SK-N-SH treated with all-trans-retinoic acid at 6 μM for 48 hours (cell line): Measurements from ENCODE around the gene ACKR3.

ENCODE experiments used
- ATAC-seq: fragments of 200-7000 bp; cut with Tn5 transposase; 3 replicates; pipeline ENCODE4 v1.9.1; 2020; ENCODE audit warnings: mild to moderate bottlenecking, moderate library complexity
- ARNTL ChIP-seq: fragments of 450-650 bp; formaldehyde crosslinking; IDR thresholded peaks from 2 replicates; pipeline ENCODE4 v1.5.0; 2020; ENCODE audit warnings: low read depth, mild to moderate bottlenecking, moderate library complexity, borderline replicate concordance
- BACH2 ChIP-seq: fragments of 250-450 bp; sonication (Bioruptor Pico); IDR thresholded peaks from 2 replicates; pipeline ENCODE4 v1.9.0; 2021; ENCODE audit warnings: mild to moderate bottlenecking, borderline replicate concordance
- CSDC2 ChIP-seq: fragments of 250-450 bp; sonication (Bioruptor Pico); IDR thresholded peaks from 2 replicates; pipeline ENCODE4 v1.5.0; 2020; ENCODE audit warnings: mild to moderate bottlenecking, moderate library complexity
- CSRNP3 ChIP-seq: fragments of 250-450 bp; sonication (Bioruptor Pico); IDR thresholded peaks from 2 replicates; pipeline ENCODE4 v1.5.1; 2021; ENCODE audit warnings: mild to moderate bottlenecking, moderate library complexity
- ESRRG ChIP-seq: fragments of 250-450 bp; sonication (Bioruptor Pico); IDR thresholded peaks from 2 replicates; pipeline ENCODE4 v1.6.1; 2021; ENCODE audit warnings: mild to moderate bottlenecking
- ISL1 ChIP-seq: fragments of 250-450 bp; sonication (Bioruptor Pico); IDR thresholded peaks from 2 replicates; pipeline ENCODE4 v2.1.2; 2022; ENCODE audit warnings: mild to moderate bottlenecking, moderate library complexity
- PATZ1 ChIP-seq: fragments of 250-450 bp; sonication (Bioruptor Pico); IDR thresholded peaks from 2 replicates; pipeline ENCODE4 v1.8.0; 2020; ENCODE audit warnings: mild to moderate bottlenecking, moderate library complexity, borderline replicate concordance
- POU6F1 ChIP-seq: fragments of 250-450 bp; sonication (Bioruptor Pico); IDR thresholded peaks from 2 replicates; pipeline ENCODE4 v1.8.0; 2021; ENCODE audit warnings: low read depth, mild to moderate bottlenecking, moderate library complexity, borderline replicate concordance
- PPARA ChIP-seq: fragments of 250-450 bp; sonication (Bioruptor Pico); IDR thresholded peaks from 2 replicates; pipeline ENCODE4 v1.5.0; 2020; ENCODE audit warnings: mild to moderate bottlenecking, borderline replicate concordance
- RARB ChIP-seq: fragments of 250-450 bp; sonication (Bioruptor Pico); IDR thresholded peaks from 2 replicates; pipeline ENCODE4 v1.8.0; 2021; ENCODE audit warnings: mild to moderate bottlenecking, moderate library complexity
- TCF4 ChIP-seq: fragments of 250-450 bp; sonication (Bioruptor Pico); IDR thresholded peaks from 2 replicates; pipeline ENCODE4 v1.8.0; 2021; ENCODE audit warnings: mild to moderate bottlenecking, moderate library complexity, borderline replicate concordance
- TOX ChIP-seq: fragments of 250-450 bp; sonication (Bioruptor Pico); IDR thresholded peaks from 2 replicates; pipeline ENCODE4 v1.8.0; 2021; ENCODE audit warnings: mild to moderate bottlenecking, moderate library complexity, borderline replicate concordance
- TSHZ2 ChIP-seq: fragments of 250-450 bp; sonication (Bioruptor Pico); IDR thresholded peaks from 2 replicates; pipeline ENCODE4 v1.5.0; 2020; ENCODE audit warnings: mild to moderate bottlenecking, moderate library complexity
- ZC3H10 ChIP-seq: fragments of 250-450 bp; sonication (Bioruptor Pico); IDR thresholded peaks from 2 replicates; pipeline ENCODE4 v1.5.1; 2021; ENCODE audit warnings: mild to moderate bottlenecking, moderate library complexity
- ZFP3 ChIP-seq: fragments of 250-450 bp; sonication (Bioruptor Pico); IDR thresholded peaks from 2 replicates; pipeline ENCODE4 v1.5.0; 2020; ENCODE audit warnings: mild to moderate bottlenecking, moderate library complexity
- ZFP30 ChIP-seq: fragments of 450-650 bp; formaldehyde crosslinking; IDR thresholded peaks from 2 replicates; pipeline ENCODE4 v1.5.0; 2022; ENCODE audit warnings: mild to moderate bottlenecking, moderate library complexity
- ZNF565 ChIP-seq: fragments of 450-650 bp; formaldehyde crosslinking; conservative IDR thresholded peaks from 2 replicates; pipeline ENCODE4 v1.5.0; 2020; ENCODE audit warnings: low read depth, mild to moderate bottlenecking, moderate library complexity
- ZNF70 ChIP-seq: fragments of 450-650 bp; formaldehyde crosslinking; IDR thresholded peaks from 2 replicates; pipeline ENCODE4 v1.5.0; 2020; ENCODE audit warnings: mild to moderate bottlenecking, moderate library complexity
- ZNF8 ChIP-seq: fragments of 450-650 bp; formaldehyde crosslinking; IDR thresholded peaks from 2 replicates; pipeline ENCODE4 v1.5.0; 2020; ENCODE audit warnings: mild to moderate bottlenecking, moderate library complexity

The ACKR3 gene

GRCh38 chr2:236628256-236628901, 58.8 kb downstream of the ACKR3 start:
- no peak for ATAC-seq
- no peak for TF ChIP-seq TOX (CRISPR knock-in tag)
- TF ChIP-seq CSRNP3 (CRISPR knock-in tag) = no peak
- no peak for TF ChIP-seq ZFP3
- TF ChIP-seq PATZ1 (CRISPR knock-in tag) = no peak
- no peak for TF ChIP-seq ZNF8
- no peak for TF ChIP-seq ZFP30 (CRISPR knock-in tag)
- TF ChIP-seq POU6F1 (CRISPR knock-in tag) = no peak
- TF ChIP-seq ZC3H10 (CRISPR knock-in tag) = no peak
- TF ChIP-seq ESRRG = no peak

GRCh38 chr2:236628981-236629605, 59.5 kb downstream of the ACKR3 start:
- ATAC-seq = no peak

More at GRCh38 chr2:236628981-236629605, 59.5 kb downstream of the ACKR3 start:
- no peak for TF ChIP-seq TCF4 (CRISPR knock-in tag)
- no peak for TF ChIP-seq CSDC2 (CRISPR knock-in tag)
- no peak for TF ChIP-seq ZNF70 (CRISPR knock-in tag)
- no peak for TF ChIP-seq TOX (CRISPR knock-in tag)
- no peak for TF ChIP-seq RARB (CRISPR knock-in tag)
- no peak for TF ChIP-seq BACH2 (CRISPR knock-in tag)
- no peak for TF ChIP-seq ZNF565 (CRISPR knock-in tag)
- TF ChIP-seq PATZ1 (CRISPR knock-in tag) = no peak
- no peak for TF ChIP-seq TSHZ2 (CRISPR knock-in tag)
- no peak for TF ChIP-seq CSRNP3 (CRISPR knock-in tag)
- no peak for TF ChIP-seq ARNTL (CRISPR knock-in tag)
- TF ChIP-seq ISL1 (CRISPR knock-in tag) = no peak
- no peak for TF ChIP-seq POU6F1 (CRISPR knock-in tag)
- no peak for TF ChIP-seq PPARA
- no peak for TF ChIP-seq ZC3H10 (CRISPR knock-in tag)
- TF ChIP-seq ZNF8 = no peak
